K562 (cell line): ENCODE results near the gene FLT1. TPM values are rescaled to one million over a fixed set of nuclear protein-coding genes. Genes with fewer than 3 reads are reported as not detected.

Experiments
- ATAC-seq: fragments of 200-7000 bp; cut with Tn5 transposase; 3 replicates; pipeline ENCODE4 v1.9.1; 2020; ENCODE audit warnings: moderate library complexity
- BruUV-seq: library from RNA; stranded (reverse); fragments of 400-500 nt; replicated peaks from 2 replicates; lab custom pipeline; 2021; lab: Mats Ljungman, UMichigan
- CTCF ChIA-PET: fragments of 300-600 bp; formaldehyde crosslinking; extraction: SDS; loops from one replicate; lab custom pipeline; 2021; ENCODE audit warnings: low intra/inter-chr PET ratio; lab: Yijun Ruan, JAX
- POLR2A ChIA-PET: fragments of 300-600, 350-650 bp; sonication (Branson Sonifier 250); formaldehyde crosslinking; extraction: SDS; loops from one replicate; lab custom pipeline; 2021; ENCODE audit warnings: antibody characterized with exemption, inconsistent platforms; lab: Yijun Ruan, JAX
- DNase-seq, 4 experiments: peaks; one replicate each; pipeline versions ENCODE4 v3.0.0 to v3.0.0-alpha.2; 2011 to 2018; ENCODE audit warnings: low spot score in 3 of 4, mixed read lengths in 3 of 4; ENCODE audit errors: extremely low read depth in 1 of 4
- FAIRE-seq: peaks from 2 replicates; lab custom pipeline; 2011; peaks lifted over from hg19 to GRCh38; lab: Jason Lieb, UNC
- H2AFZ ChIP-seq: 2 replicates; pipeline ENCODE4 v1.6.0; 2011; ENCODE audit warnings: low read depth, low read length, control low read depth, inconsistent platforms
- H3K27ac ChIP-seq: fragments of 200-600 bp; 3 replicates; pipeline ENCODE4 v1.8.0; 2011; ENCODE audit warnings: low read depth, mild to moderate bottlenecking, control low read depth, inconsistent platforms, low read length, moderate library complexity, mixed read lengths; ENCODE audit errors: extremely low read depth
- H3K27me3 ChIP-seq, 2 experiments: fragments of 300-600 bp in 1 of 2; 2 replicates in 1 of 2; 3 replicates in 1 of 2; pipeline versions ENCODE4 v1.6.0 to v1.8.0; 2011; ENCODE audit warnings: inconsistent platforms in 2 of 2, low read length in 2 of 2, mild to moderate bottlenecking in 1 of 2, mixed read lengths in 1 of 2, moderate library complexity in 1 of 2; ENCODE audit not compliant: control insufficient read depth in 2 of 2, insufficient read depth in 2 of 2
- H3K36me3 ChIP-seq: fragments of 300-600 bp; 3 replicates; pipeline ENCODE4 v1.8.0; 2011; ENCODE audit warnings: mild to moderate bottlenecking, low read length, inconsistent platforms; ENCODE audit not compliant: control insufficient read depth, insufficient read depth
- H3K4me1 ChIP-seq, 2 experiments: fragments of 200-600 bp in 1 of 2; replicated peaks in 1 of 2; 2 replicates in 1 of 2; 3 replicates in 1 of 2; pipeline versions ENCODE4 v1.5.1 to v1.8.0; 2011; ENCODE audit warnings: inconsistent platforms in 2 of 2, low read length in 2 of 2, mild to moderate bottlenecking in 1 of 2, mixed read lengths in 1 of 2, moderate library complexity in 1 of 2; ENCODE audit not compliant: control insufficient read depth in 2 of 2, insufficient read depth in 2 of 2
- H3K4me2 ChIP-seq: 2 replicates; pipeline ENCODE4 v1.6.1; 2011; ENCODE audit warnings: low read length, control low read depth, inconsistent platforms, mixed read lengths; ENCODE audit not compliant: insufficient read depth
- H3K4me3 ChIP-seq: fragments of 200-600 bp; sonication (generic), shearing (Covaris generic); 2 replicates; pipeline ENCODE4 v1.5.1; 2016; ENCODE audit warnings: control low read depth, inconsistent platforms
- H3K79me2 ChIP-seq: fragments of 200-600 bp; 3 replicates; pipeline ENCODE4 v1.8.0; 2011; ENCODE audit warnings: low read length, inconsistent platforms; ENCODE audit not compliant: control insufficient read depth, insufficient read depth
- H3K9ac ChIP-seq, 2 experiments: 2 replicates each; pipeline versions ENCODE4 v1.6.0 to v1.6.1; 2011; ENCODE audit warnings: low read depth in 2 of 2, low read length in 2 of 2, control low read depth in 1 of 2, inconsistent platforms in 1 of 2, mild to moderate bottlenecking in 1 of 2, mixed read lengths in 1 of 2; ENCODE audit not compliant: insufficient read depth in 1 of 2
- H3K9me1 ChIP-seq: one replicate; pipeline ENCODE4 v1.6.0; 2011; ENCODE audit warnings: inconsistent platforms, mild to moderate bottlenecking, low read length, moderate library complexity; ENCODE audit not compliant: control insufficient read depth, insufficient read depth
- H3K9me3 ChIP-seq: replicated peaks from 2 replicates; pipeline ENCODE4 v1.5.1; 2011; ENCODE audit warnings: low read depth, low read length, inconsistent platforms; ENCODE audit not compliant: control insufficient read depth, insufficient read depth
- H4K20me1 ChIP-seq: replicated peaks from 2 replicates; pipeline ENCODE4 v1.6.1; 2011; ENCODE audit warnings: low read length, inconsistent platforms, mixed read lengths; ENCODE audit not compliant: control insufficient read depth, insufficient read depth
- CBFA2T3 ChIP-seq: fragments of 450-650 bp; IDR thresholded peaks from 2 replicates; pipeline ENCODE4 v1.6.1; 2017
- DMBX1 ChIP-seq: fragments of 250-450 bp; sonication (Bioruptor Pico); IDR thresholded peaks from 2 replicates; pipeline ENCODE4 v1.8.0; 2022; ENCODE audit warnings: inconsistent platforms, mild to moderate bottlenecking, moderate library complexity, borderline replicate concordance
- GMEB1 ChIP-seq: fragments of 250-450 bp; sonication (Bioruptor Pico); IDR thresholded peaks from 2 replicates; pipeline ENCODE4 v1.4.0; 2020; ENCODE audit warnings: mild to moderate bottlenecking
- HDGF ChIP-seq: fragments of 450-650 bp; IDR thresholded peaks from 2 replicates; pipeline ENCODE4 v1.6.1; 2016
- MEF2A ChIP-seq: IDR thresholded peaks from 2 replicates; pipeline ENCODE4 v1.6.1; 2011; ENCODE audit warnings: low read depth, mild to moderate bottlenecking, low read length, moderate library complexity; ENCODE audit not compliant: control insufficient read depth
- MXD1 ChIP-seq: fragments of 250-450 bp; sonication (Bioruptor Pico); IDR thresholded peaks from 2 replicates; pipeline ENCODE4 v1.8.0; 2021; ENCODE audit warnings: borderline replicate concordance, mild to moderate bottlenecking, moderate library complexity; ENCODE audit not compliant: poor library complexity, severe bottlenecking
- NFIC ChIP-seq: fragments of 450-650 bp; IDR thresholded peaks from 2 replicates; pipeline ENCODE4 v1.6.1; 2017; ENCODE audit warnings: mild to moderate bottlenecking, inconsistent platforms
- NFIX ChIP-seq: fragments of 250-450 bp; sonication (Bioruptor Pico); IDR thresholded peaks from 2 replicates; pipeline ENCODE4 v1.4.0; 2020; ENCODE audit warnings: low read depth, mild to moderate bottlenecking, moderate library complexity
- NFXL1 ChIP-seq: fragments of 450-650 bp; formaldehyde crosslinking; IDR thresholded peaks from 2 replicates; pipeline ENCODE4 v1.4.0; 2021; ENCODE audit warnings: mild to moderate bottlenecking
- PCBP2 ChIP-seq: fragments of 200-400 bp; formaldehyde crosslinking; IDR thresholded peaks from 2 replicates; pipeline ENCODE4 v1.6.1; 2018; ENCODE audit warnings: low read length, low read depth, mild to moderate bottlenecking, moderate library complexity; ENCODE audit not compliant: poor library complexity, severe bottlenecking
- POLR2G ChIP-seq: fragments of 200-400 bp; formaldehyde crosslinking; IDR thresholded peaks from 2 replicates; pipeline ENCODE4 v1.6.1; 2017; ENCODE audit warnings: low read depth, mild to moderate bottlenecking, antibody characterized with exemption, low read length, moderate library complexity
- SREBF2 ChIP-seq: sonication (generic); formaldehyde crosslinking; IDR thresholded peaks from 2 replicates; pipeline ENCODE4 v1.4.0; 2020; ENCODE audit warnings: mild to moderate bottlenecking, missing genetic modification reagents
- SRSF3 ChIP-seq: fragments of 200-400 bp; formaldehyde crosslinking; IDR thresholded peaks from 2 replicates; pipeline ENCODE4 v1.6.1; 2016; ENCODE audit warnings: mild to moderate bottlenecking, low read length, moderate library complexity; ENCODE audit not compliant: insufficient read depth
- TEAD4 ChIP-seq, 2 experiments: sonication (generic) in 1 of 2; formaldehyde crosslinking in 1 of 2; IDR thresholded peaks; 2 replicates each; pipeline versions ENCODE4 v1.6.1 to v1.8.0; 2012 to 2022; ENCODE audit warnings: borderline replicate concordance in 1 of 2, inconsistent platforms in 1 of 2, low read length in 1 of 2, mild to moderate bottlenecking in 1 of 2, missing genetic modification reagents in 1 of 2
- TGIF2 ChIP-seq: sonication (generic); formaldehyde crosslinking; IDR thresholded peaks from 2 replicates; pipeline ENCODE4 v1.8.1; 2022; ENCODE audit warnings: mild to moderate bottlenecking, missing genetic modification reagents, moderate library complexity
- ZNF184 ChIP-seq: sonication (generic); formaldehyde crosslinking; IDR thresholded peaks from 2 replicates; pipeline ENCODE4 v1.5.0; 2020; ENCODE audit warnings: missing genetic modification reagents
- ZNF398 ChIP-seq: fragments of 250-450 bp; sonication (Bioruptor Pico); IDR thresholded peaks from 2 replicates; pipeline ENCODE4 v1.8.0; 2021; ENCODE audit warnings: moderate library complexity, mild to moderate bottlenecking, inconsistent platforms
- ZNF584 ChIP-seq: fragments of 200-800 bp; sonication (Bioruptor generic); IDR thresholded peaks from 2 replicates; pipeline ENCODE4 v1.6.1; 2016; ENCODE audit warnings: low read depth, mild to moderate bottlenecking, missing genetic modification characterization, missing compliant biosample characterization
- WGBS: fragments of 100-300 bp; shearing (Covaris generic); methylation state at CpG from one replicate; pipeline ENCODE4 v1.1.6; 2016; ENCODE audit warnings: low coverage, mixed read lengths; ENCODE audit not compliant: insufficient coverage; ENCODE audit errors: missing lambda C conversion rate; 5-methylcytosine and 5-hydroxymethylcytosine counted together
- in situ Hi-C: fragments of 300-500 bp; cut with MboI; formaldehyde crosslinking; loops from 4 replicates; pipeline ENCODE4 v1.15.0; 2018; ENCODE audit warnings: inconsistent platforms, mixed read lengths
- intact Hi-C: fragments of 100-400 bp; cut with micrococcal nuclease; formaldehyde crosslinking; loops from 2 replicates; pipeline ENCODE4 v1.14.2; 2022
- polyA plus RNA-seq, 8 experiments: library from polyadenylated mRNA; depleted of rRNA in 4 of 8; stranded (reverse) in 5 of 8; unstranded in 3 of 8; fragments of >200 nt; fragmentation: Nextera tagmentation in 2 of 8; fragmentation: Illumina TruSeq in 1 of 8; extraction: Ambion mirVana in 2 of 8; extraction: Trizol in 1 of 8; gene quantifications; 2 replicates each; pipeline versions ENCODE4 v1.2.1 to v1.2.3, GENCODE V29; 2011 to 2014; ENCODE audit warnings: inconsistent platforms in 1 of 8, missing spikeins in 1 of 8
- total RNA-seq, 7 experiments: library from RNA; depleted of rRNA in 6 of 7; stranded (reverse); fragments of >200 nt in 6 of 7; fragmentation: Illumina TruSeq in 2 of 7; extraction: Trizol in 2 of 7; gene quantifications; 2 replicates each; pipeline versions ENCODE4 v1.2.1 to v1.2.3, GENCODE V29; 2011 to 2021; ENCODE audit warnings: low replicate concordance in 1 of 7

The FLT1 gene
- total and polyA plus RNA-seq, 9 of the 15 experiments (the other 6 are each of a cell fraction or from before 2014, with no cell fraction given), result 0.01 to 2.0 (median 0.22) TPM

GRCh38 chr13:28497143-28497876, 2.4 kb upstream of the FLT1 start:
- peaks cover 13 to 33% of the 10 kb centered on the region in 2 experiments for H3K27me3 ChIP-seq
- FAIRE-seq (no peak), ATAC-seq (no peak), DNase-seq (peak in 1 of 4 experiments; percentile 28)
- POLR2A ChIA-PET, result interaction anchor here (1.7 kb wide), 1 partner anchor 10 kb away, joined by 5 read pairs; no protein-coding TSS in a partner anchor
- no peaks in the 10 kb centered on the region for H3K79me2 ChIP-seq
- no peak overlapping the region for H3K4me3 ChIP-seq
- H3K4me1 ChIP-seq, result peaks cover 6 to 21% of the 10 kb centered on the region in 2 experiments; a peak in 4 of 5 replicates
- H3K9me3 ChIP-seq, result no peaks in the 10 kb centered on the region
- no peak overlapping the region for H3K4me2 ChIP-seq
- no peak overlapping the region for H3K27ac ChIP-seq
- 3% methylated on average over 4 of the region's 4 CpGs for WGBS
- no peaks in the 10 kb centered on the region for H3K9me1 ChIP-seq
- H3K9ac ChIP-seq, result no peak overlapping the region
- no TSS peak for BruUV-seq
- in situ Hi-C loops, result no loop called here
- no peak overlapping the region for H2AFZ ChIP-seq
- intact Hi-C loops, result no loop called here
- H3K36me3 ChIP-seq, result no peaks in the 10 kb centered on the region
- H4K20me1 ChIP-seq, result no peaks in the 10 kb centered on the region
- CTCF ChIA-PET, result no interaction called here
- no peak for TF ChIP-seq NFIC
- no peak for TF ChIP-seq SREBF2
- no peak for TF ChIP-seq DMBX1 (CRISPR knock-in tag)
- no peak for TF ChIP-seq MEF2A
- no peak for TF ChIP-seq POLR2G
- TF ChIP-seq ZNF184 (CRISPR knock-in tag), result no peak
- TF ChIP-seq TGIF2, result no peak
- no peak for TF ChIP-seq SRSF3
- TF ChIP-seq NFIX, result no peak
- no peak for TF ChIP-seq MXD1 (CRISPR knock-in tag)
- TF ChIP-seq TEAD4 (IDR thresholded peaks at IDR 0.05; ENCODE audit: low read length), result peak; percentile 23; the same call in 1 of the 2 replicates
- no peak for TF ChIP-seq TEAD4 (CRISPR knock-in tag; IDR thresholded peaks at IDR 0.05; ENCODE audit: borderline replicate concordance)
- no peak for TF ChIP-seq HDGF
- no peak for TF ChIP-seq NFXL1 (CRISPR knock-in tag)
- TF ChIP-seq PCBP2, result no peak
- TF ChIP-seq ZNF584 (CRISPR knock-in tag), result no peak
- TF ChIP-seq ZNF398 (CRISPR knock-in tag), result no peak
- no peak for TF ChIP-seq GMEB1 (CRISPR knock-in tag)
- peak; percentile 70 for TF ChIP-seq CBFA2T3
